Activated T-helper 17 cell treated with anti-CD3 and anti-CD28 coated beads, Interleukin-2, amount 50 U/mL, for 72 hours (primary cell): ENCODE results near the gene JAZF1. TPM values are rescaled to one million over a fixed set of nuclear protein-coding genes. Genes with fewer than 3 reads are reported as not detected.
A peak's percentile ranks its signal among the peaks of the same experiment; 100 is the strongest.

Experiments used
- ATAC-seq: fragments of 150-1000 bp; cut with Tn5 transposase; replicated peaks from 2 replicates; pipeline ENCODE4 v1.10.0; 2021; ENCODE audit warnings: mild to moderate bottlenecking, moderate library complexity
- H3K27ac Mint-ChIP-seq: one replicate; pipeline ENCODE4 v1.8.0; 2022; ENCODE audit warnings: mixed read lengths
- H3K27me3 Mint-ChIP-seq: one replicate; pipeline ENCODE4 v1.8.0; 2022; ENCODE audit warnings: mixed read lengths
- H3K36me3 Mint-ChIP-seq: one replicate; pipeline ENCODE4 v1.8.0; 2022; ENCODE audit warnings: low read depth, mild to moderate bottlenecking, mixed read lengths
- H3K4me1 Mint-ChIP-seq: one replicate; pipeline ENCODE4 v1.8.0; 2022; ENCODE audit warnings: mixed read lengths
- H3K4me3 Mint-ChIP-seq: one replicate; pipeline ENCODE4 v1.8.0; 2022; ENCODE audit warnings: mild to moderate bottlenecking, mixed read lengths
- H3K9me3 Mint-ChIP-seq: one replicate; pipeline ENCODE4 v1.8.0; 2022; ENCODE audit warnings: mixed read lengths
- total RNA-seq, 2 donors: library from RNA; stranded (reverse); gene quantifications; one replicate each; pipeline ENCODE4 v1.2.3, GENCODE V29; 2022

The JAZF1 gene
- total RNA-seq, 2 donors from 2014 or later: 5.6 to 5.7 TPM

DNA sequence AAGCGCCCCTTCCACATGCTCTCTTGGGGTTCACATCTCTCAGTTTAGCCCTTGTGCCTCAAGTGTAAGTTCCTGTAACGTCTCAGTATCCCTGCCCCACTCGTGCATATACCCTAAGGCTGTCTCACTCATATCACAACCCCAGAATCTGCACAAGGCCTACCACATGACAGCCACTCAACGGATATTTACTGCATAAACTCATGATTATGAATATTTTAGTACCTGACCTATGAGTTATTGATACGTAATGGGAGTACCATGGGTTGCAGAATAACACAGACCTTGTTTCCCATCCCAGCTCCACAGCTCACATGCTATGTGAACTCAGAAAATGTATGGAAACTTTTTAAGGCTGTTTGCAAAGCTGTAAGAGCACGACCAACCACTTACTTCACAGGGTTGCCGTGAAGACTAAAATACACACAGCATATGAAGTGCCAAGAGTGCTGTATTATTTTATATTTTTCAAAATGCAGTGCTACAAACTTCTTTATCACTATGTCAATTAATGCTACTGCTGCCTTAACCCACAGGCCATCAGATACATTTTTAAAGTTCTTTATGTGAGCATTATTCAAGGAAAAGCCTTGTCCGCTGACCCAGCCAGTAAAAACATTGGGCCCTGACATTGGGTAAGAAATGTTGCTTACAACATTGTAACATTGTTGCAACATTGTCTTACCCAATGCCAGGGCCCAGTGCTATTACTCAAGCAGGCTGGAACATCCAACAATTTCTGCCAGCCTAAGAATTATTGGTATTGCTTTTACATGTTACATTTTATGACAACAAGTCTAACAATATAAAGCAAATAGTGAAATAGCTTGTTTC, 97.2 kb downstream of the JAZF1 start:
- no peaks in the 10 kb centered on the region for H3K27me3 Mint-ChIP-seq
- no peaks in the 10 kb centered on the region for H3K36me3 Mint-ChIP-seq
- H3K9me3 Mint-ChIP-seq: no peaks in the 10 kb centered on the region
- no peak overlapping the region for H3K4me3 Mint-ChIP-seq
- ATAC-seq: no peak
- H3K4me1 Mint-ChIP-seq: peaks cover under 1% of the 10 kb centered on the region
- H3K27ac Mint-ChIP-seq: no peak overlapping the region

DNA sequence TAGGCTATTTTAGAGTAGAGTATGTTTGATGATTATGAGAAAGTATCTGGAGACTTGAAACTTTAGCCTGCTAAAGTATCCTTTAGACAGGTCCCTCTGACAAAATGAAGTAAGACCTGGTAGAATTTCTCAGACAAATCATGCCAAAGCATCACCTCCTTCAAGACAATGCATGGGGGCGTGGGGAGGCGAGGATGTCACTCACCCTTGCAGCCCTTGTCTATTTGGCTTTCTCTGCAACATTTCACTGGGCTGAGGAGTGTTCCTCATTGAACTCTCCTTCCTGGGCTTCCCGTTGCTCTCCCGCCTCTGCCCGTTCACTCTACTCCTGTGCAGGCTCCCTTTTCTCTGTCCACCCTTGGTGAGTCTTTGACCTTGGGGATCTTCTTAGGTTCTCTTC, 98.5 kb downstream of the JAZF1 start:
- no peak overlapping the region for H3K27ac Mint-ChIP-seq
- ATAC-seq: no peak
- no peaks in the 10 kb centered on the region for H3K36me3 Mint-ChIP-seq
- no peaks in the 10 kb centered on the region for H3K4me1 Mint-ChIP-seq
- H3K4me3 Mint-ChIP-seq: no peak overlapping the region
- no peaks in the 10 kb centered on the region for H3K27me3 Mint-ChIP-seq
- H3K9me3 Mint-ChIP-seq: no peaks in the 10 kb centered on the region

- Mint-ChIP-seq H3K4me3 (no peak overlapping the region), H3K27ac (peak overlapping the region; percentile 32), H3K4me1 (no peaks in the 10 kb centered on the region), H3K27me3 (no peaks in the 10 kb centered on the region), H3K36me3 (no peaks in the 10 kb centered on the region), H3K9me3 (no peaks in the 10 kb centered on the region)
- ATAC-seq: no peak
Observed at GRCh38 chr7:28081016-28081415, 99.6 kb downstream of the JAZF1 start.

DNA sequence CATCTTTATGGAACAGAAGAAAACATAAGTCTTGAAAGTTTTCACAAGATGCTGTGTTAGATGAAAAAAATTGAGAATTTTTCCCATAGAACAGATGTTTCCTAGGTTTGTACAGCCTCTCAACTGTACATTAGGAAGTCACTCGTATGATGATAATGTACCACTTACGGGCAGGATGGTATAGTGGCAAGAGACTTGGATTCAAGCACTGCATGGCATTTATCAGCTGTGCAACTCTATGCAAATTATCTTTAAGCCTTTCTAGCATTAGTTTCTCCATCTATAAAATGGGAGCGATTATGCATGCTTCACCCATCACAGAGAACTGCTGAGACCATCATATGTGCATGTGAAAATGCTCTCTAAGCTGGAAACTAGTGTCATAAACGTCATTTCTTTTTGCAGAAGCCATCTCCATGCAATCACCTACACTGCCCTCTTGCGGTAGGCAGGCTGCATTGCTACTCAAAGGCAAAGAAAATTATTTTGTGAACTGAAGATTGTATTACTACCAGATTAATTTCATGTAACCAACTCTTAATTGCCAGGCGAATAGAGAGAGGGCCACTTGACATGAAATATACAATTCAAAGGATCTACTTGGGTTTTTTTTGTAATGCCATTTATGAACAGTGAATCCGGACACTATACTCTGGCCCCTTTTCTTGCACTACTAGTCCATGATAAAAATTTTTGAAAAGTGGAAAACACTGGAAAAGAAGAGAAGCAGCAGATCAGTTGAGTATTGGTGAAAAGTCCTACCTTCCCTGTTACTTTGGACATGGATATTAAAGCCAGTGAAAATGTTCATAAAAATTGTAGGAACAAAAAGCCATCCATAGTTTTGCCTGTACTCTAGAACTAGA, 102.3 kb downstream of the JAZF1 start:
- H3K9me3 Mint-ChIP-seq: no peaks in the 10 kb centered on the region
- H3K4me3 Mint-ChIP-seq: no peak overlapping the region
- no peaks in the 10 kb centered on the region for H3K27me3 Mint-ChIP-seq
- H3K4me1 Mint-ChIP-seq: no peaks in the 10 kb centered on the region
- ATAC-seq: peak; percentile 62
- H3K36me3 Mint-ChIP-seq: no peaks in the 10 kb centered on the region
- no peak overlapping the region for H3K27ac Mint-ChIP-seq

DNA sequence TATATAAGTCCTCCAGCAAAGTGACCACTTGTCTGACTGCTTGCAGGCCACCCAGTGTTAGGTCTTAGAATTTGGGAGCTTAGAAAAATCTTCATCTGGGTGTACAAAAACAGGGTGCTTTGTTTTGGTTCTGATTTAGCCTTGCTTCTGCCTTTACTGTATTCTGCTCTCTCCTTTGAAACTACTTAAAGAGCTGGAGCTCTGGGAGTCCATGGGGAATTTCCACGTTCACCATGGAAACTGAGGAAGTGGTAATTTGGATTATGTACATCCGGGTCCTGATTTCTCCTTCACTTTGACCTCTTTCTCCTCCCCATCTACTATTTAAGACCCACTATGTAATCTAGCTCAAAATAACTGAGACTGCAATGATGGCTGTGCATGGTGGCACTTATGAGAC, 103.0 kb downstream of the JAZF1 start:
- no peaks in the 10 kb centered on the region for H3K4me1 Mint-ChIP-seq
- H3K4me3 Mint-ChIP-seq: no peak overlapping the region
- no peaks in the 10 kb centered on the region for H3K9me3 Mint-ChIP-seq
- no peaks in the 10 kb centered on the region for H3K36me3 Mint-ChIP-seq
- ATAC-seq: no peak
- no peak overlapping the region for H3K27ac Mint-ChIP-seq
- no peaks in the 10 kb centered on the region for H3K27me3 Mint-ChIP-seq

DNA sequence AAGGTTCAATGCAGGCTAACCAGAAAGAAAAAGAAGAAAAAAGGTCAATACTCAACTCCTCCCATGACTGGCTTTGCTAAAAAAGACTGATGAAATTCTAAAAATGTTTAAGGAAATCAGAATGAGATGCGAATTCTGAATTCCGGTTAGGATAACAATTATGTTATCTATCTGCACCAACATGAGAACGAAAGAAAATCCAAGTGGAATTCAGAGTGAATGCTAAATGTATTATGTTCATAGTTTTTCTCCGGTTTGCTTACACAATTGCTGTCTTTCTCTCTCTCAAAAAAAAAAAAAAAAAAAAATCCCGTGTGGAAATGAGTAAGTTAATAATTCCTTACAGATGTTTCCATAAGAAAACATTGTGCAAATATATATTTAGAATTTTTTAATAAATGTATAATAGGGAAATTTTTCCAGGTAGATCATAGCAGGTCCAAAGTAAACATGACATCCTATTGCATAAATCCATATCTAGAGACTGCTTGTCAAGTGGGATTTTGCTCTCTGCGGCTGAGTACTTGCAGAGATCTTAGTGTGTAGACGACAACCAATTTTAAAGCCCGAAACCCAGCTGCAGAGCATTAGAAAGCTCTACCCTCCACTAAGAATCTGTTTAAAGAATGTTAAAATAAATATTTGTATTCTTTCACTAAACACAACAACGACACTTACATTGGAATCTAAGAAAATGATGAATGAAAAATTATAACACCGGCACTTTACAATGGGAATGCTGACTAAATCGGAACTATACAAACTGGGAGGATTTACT, 104.0 kb downstream of the JAZF1 start:
- H3K9me3 Mint-ChIP-seq: no peaks in the 10 kb centered on the region
- ATAC-seq: no peak
- H3K4me3 Mint-ChIP-seq: no peak overlapping the region
- no peaks in the 10 kb centered on the region for H3K36me3 Mint-ChIP-seq
- H3K4me1 Mint-ChIP-seq: no peaks in the 10 kb centered on the region
- H3K27ac Mint-ChIP-seq: no peak overlapping the region
- no peaks in the 10 kb centered on the region for H3K27me3 Mint-ChIP-seq

DNA sequence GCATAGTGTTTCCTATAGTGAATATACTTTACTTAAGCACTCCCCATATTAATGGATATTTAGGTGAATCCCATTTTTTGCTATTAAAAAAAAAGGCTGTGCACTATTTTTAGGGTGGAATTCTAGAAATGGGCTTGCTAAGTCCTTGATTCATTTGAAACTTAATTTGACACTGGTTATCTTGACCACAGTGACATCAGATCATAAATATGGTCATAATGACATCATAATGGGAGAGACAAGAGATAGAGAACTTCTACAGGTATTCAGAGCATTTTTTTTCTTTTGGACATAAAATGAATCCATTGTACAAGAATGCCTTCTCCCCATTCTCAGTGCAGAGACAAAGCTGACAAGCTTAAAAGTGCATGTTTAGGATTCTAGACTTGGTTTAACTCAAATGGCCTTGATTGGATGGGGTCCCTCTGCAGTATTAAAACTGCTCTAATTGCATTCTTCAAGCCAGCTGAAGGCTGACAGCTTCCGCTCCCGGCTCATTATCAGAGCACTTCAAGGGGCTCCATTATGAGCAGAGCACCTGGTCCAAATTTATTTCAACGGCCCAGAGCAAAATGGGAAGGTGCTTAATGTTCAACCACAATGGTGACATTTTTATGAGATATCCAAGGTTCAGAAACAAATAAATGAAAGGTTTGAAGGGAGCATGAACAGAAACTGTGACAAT, 104.8 kb downstream of the JAZF1 start:
- Mint-ChIP-seq H3K9me3 (no peaks in the 10 kb centered on the region), H3K4me1 (no peaks in the 10 kb centered on the region), H3K27ac (no peak overlapping the region), H3K27me3 (no peaks in the 10 kb centered on the region), H3K36me3 (no peaks in the 10 kb centered on the region), H3K4me3 (no peak overlapping the region)
- no peak for ATAC-seq

GRCh38 chr7:28072876-28073514, 107.6 kb downstream of the JAZF1 start:
- Mint-ChIP-seq H3K9me3 (no peaks in the 10 kb centered on the region), H3K4me3 (no peak overlapping the region), H3K4me1 (no peaks in the 10 kb centered on the region), H3K27me3 (no peaks in the 10 kb centered on the region), H3K27ac (no peak overlapping the region), H3K36me3 (no peaks in the 10 kb centered on the region)
- ATAC-seq: no peak

DNA sequence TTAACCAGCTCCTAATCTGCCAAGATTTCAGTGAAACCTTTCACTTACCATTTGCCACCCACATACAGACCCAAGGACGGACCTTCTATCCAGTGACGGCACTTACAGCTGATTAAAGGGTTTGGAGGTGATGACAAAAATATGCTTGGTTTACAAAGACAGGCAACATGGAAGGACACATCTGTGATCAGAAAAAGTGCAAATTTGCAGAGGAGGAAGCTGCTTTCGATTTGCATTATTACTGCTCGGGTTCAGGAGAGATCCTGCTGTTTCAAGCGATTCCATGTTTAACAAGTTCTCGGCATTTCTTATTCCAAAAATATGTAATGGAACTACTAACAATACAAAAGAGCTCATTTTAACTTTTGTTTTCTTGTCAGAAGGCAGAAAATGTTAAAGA, 109.0 kb downstream of the JAZF1 start:
- Mint-ChIP-seq H3K27ac (no peak overlapping the region), H3K27me3 (no peaks in the 10 kb centered on the region), H3K4me1 (no peaks in the 10 kb centered on the region), H3K9me3 (no peaks in the 10 kb centered on the region), H3K4me3 (no peak overlapping the region), H3K36me3 (no peaks in the 10 kb centered on the region)
- ATAC-seq: no peak

DNA sequence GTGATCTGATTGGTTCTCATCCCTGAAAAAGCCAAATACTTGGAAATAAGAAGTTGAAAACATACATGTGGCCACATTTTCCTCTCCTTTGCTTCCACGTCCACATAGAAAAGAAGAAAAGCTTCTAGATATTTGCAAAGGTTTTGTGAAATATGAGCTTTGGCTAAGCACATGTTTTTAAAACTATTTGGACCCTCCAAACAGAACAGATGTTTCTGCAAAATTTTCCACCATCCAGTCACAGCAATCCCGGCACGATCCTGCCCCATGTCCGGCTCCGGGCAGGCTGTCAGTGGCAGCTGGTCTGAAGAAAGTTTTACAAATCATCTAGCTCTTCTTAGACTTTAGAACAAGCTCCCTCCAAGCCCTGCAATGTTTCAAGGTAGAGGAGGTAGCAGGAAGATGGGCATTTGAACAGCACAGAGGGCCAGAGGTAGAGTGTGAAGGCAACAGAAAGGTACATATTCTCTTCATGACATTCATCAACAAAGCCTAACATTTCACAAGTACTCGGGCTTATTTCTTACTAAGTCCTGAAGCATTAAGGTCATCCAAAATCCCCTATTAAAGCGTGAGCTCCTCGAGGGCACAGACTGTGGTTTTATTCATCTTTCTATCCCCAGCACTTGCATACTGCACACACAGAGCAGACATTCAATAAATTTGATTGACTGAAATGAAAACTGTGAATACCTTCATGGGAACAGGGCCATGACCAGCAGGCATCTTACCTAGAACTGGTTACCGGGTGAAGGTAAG, 110.1 kb downstream of the JAZF1 start:
- H3K9me3 Mint-ChIP-seq: no peaks in the 10 kb centered on the region
- H3K4me3 Mint-ChIP-seq: no peak overlapping the region
- ATAC-seq: no peak
- H3K4me1 Mint-ChIP-seq: no peaks in the 10 kb centered on the region
- H3K27ac Mint-ChIP-seq: no peak overlapping the region
- H3K36me3 Mint-ChIP-seq: no peaks in the 10 kb centered on the region
- no peaks in the 10 kb centered on the region for H3K27me3 Mint-ChIP-seq

DNA sequence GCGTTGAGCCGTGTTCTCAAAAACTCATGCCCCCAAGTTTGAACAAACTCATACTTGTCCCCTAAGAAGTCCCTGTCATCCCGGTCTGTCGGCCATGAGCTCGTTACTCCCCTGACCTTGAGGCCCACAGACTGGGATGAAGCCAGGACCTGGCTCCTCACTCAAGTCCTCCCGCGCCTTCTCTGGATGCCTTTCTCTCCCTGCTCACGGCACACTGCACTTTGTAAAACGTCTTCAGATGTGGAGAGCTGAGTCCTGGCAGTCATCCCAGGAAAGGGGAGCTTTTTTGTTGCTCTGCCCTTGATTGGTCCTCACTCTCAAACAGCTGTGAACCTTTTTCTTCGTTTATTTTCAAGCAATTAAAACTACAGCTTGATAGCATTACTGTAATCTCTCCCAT, 110.8 kb downstream of the JAZF1 start:
- Mint-ChIP-seq H3K27ac (no peak overlapping the region), H3K4me3 (no peak overlapping the region), H3K4me1 (no peaks in the 10 kb centered on the region), H3K36me3 (no peaks in the 10 kb centered on the region), H3K9me3 (no peaks in the 10 kb centered on the region), H3K27me3 (no peaks in the 10 kb centered on the region)
- ATAC-seq: no peak

DNA sequence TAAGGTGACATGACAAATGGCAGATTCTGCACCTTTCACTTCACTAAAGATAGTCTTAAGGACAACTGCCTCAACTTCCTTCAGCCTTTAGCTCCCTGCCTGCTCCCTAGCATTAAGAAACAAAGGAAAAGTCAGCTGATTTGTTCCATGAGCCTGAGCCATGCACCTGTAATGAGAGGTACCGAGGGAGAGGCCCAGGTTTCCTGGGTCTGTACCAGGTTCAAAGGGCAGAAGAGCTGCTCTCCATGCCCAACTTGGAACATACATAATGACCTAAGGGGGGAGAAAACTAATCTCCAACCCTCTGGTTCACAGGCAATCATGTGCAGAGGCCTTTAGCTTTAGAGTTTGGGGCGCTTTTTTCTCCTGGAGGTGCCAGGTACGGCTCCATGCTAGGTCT, 111.2 kb downstream of the JAZF1 start:
- no peaks in the 10 kb centered on the region for H3K9me3 Mint-ChIP-seq
- H3K27ac Mint-ChIP-seq: no peak overlapping the region
- H3K36me3 Mint-ChIP-seq: no peaks in the 10 kb centered on the region
- no peaks in the 10 kb centered on the region for H3K4me1 Mint-ChIP-seq
- no peaks in the 10 kb centered on the region for H3K27me3 Mint-ChIP-seq
- ATAC-seq: no peak
- H3K4me3 Mint-ChIP-seq: no peak overlapping the region

DNA sequence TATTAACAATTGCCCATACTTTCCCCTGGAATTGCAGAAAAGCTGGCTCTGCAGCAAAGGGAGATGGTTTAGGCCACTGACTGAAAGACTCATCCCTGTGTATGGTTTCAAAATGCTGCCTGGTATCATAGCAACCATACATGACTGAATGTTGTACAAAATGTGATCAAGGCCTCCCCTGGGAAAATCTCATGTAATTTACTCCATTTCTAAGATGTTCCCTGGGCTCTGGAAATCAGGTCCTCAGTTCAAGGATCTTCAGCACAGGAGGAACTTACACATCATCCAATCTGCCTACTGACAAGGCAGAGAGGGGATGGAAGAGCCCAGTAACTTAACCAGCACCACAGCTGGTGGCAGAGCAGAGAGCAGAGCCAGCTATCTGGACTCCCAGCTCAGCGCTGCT, 111.8 kb downstream of the JAZF1 start:
- no peak overlapping the region for H3K4me3 Mint-ChIP-seq
- no peaks in the 10 kb centered on the region for H3K4me1 Mint-ChIP-seq
- no peaks in the 10 kb centered on the region for H3K9me3 Mint-ChIP-seq
- H3K27me3 Mint-ChIP-seq: no peaks in the 10 kb centered on the region
- H3K27ac Mint-ChIP-seq: no peak overlapping the region
- no peaks in the 10 kb centered on the region for H3K36me3 Mint-ChIP-seq
- no peak for ATAC-seq
